BLaER1 treated with 17β-estradiol and CSF1 and Interleukin-3, amounts not matched to agents 10 nM and 100 nM (cell line): ENCODE results near the gene EBNA1BP2.
A peak's percentile ranks its signal among the peaks of the same experiment; 100 is the strongest.

Source experiments
- H3K27ac ChIP-seq, 11 experiments: shearing (Covaris generic); formaldehyde crosslinking; 2 replicates each; pipeline ENCODE4 v1.8.1; 2022
- H3K27me3 ChIP-seq, 11 experiments: shearing (Covaris generic); formaldehyde crosslinking; 2 replicates each; pipeline ENCODE4 v1.8.1; 2022
- H3K36me3 ChIP-seq, 11 experiments: shearing (Covaris generic); formaldehyde crosslinking; 2 replicates each; pipeline ENCODE4 v1.8.1; 2022
- H3K4me1 ChIP-seq, 10 experiments: shearing (Covaris generic); formaldehyde crosslinking; 2 replicates each; pipeline ENCODE4 v1.8.1; 2022
- H3K4me2 ChIP-seq, 11 experiments: shearing (Covaris generic); formaldehyde crosslinking; 2 replicates each; pipeline ENCODE4 v1.8.1; 2022
- H3K4me3 ChIP-seq, 10 experiments: shearing (Covaris generic); formaldehyde crosslinking; 2 replicates each; pipeline ENCODE4 v1.8.1; 2022
- H3K9ac ChIP-seq, 11 experiments: shearing (Covaris generic); formaldehyde crosslinking; 2 replicates each; pipeline ENCODE4 v1.8.1; 2022
- H3K9me3 ChIP-seq, 11 experiments: shearing (Covaris generic); formaldehyde crosslinking; replicated peaks in 1 of 11; 2 replicates each; pipeline ENCODE4 v1.8.1; 2022
- H4K20me1 ChIP-seq, 11 experiments: shearing (Covaris generic); formaldehyde crosslinking; 2 replicates each; pipeline ENCODE4 v1.8.1; 2022
- Cebpa-rat ChIP-seq, 11 experiments: shearing (Covaris generic); IDR thresholded peaks; 2 replicates each; pipeline ENCODE4 v1.8.1; 2022

EBNA1BP2 gene

GRCh38 chr1:43184388-43184787 lies 12.3 kb upstream of the EBNA1BP2 start:
- no peaks in the 10 kb centered on the region for H3K36me3 ChIP-seq
- H3K27ac ChIP-seq = no peak overlapping the region
- H4K20me1 ChIP-seq = no peaks in the 10 kb centered on the region
- no peak overlapping the region for H3K9ac ChIP-seq
- peaks cover 0 to 14% (median 11%) of the 10 kb centered on the region in 10 experiments; a peak in 15 of 20 replicates for H3K4me1 ChIP-seq
- no peak for TF ChIP-seq Cebpa-rat (IDR thresholded peaks at IDR 0.05)
- H3K4me3 ChIP-seq = no peak overlapping the region
- H3K9me3 ChIP-seq = no peaks in the 10 kb centered on the region
- no peak overlapping the region for H3K4me2 ChIP-seq
- H3K27me3 ChIP-seq = no peaks in the 10 kb centered on the region

- Histone ChIP-seq H3K27ac (no peak overlapping the region), H3K9ac (no peak overlapping the region), H4K20me1 (no peaks in the 10 kb centered on the region), H3K36me3 (no peaks in the 10 kb centered on the region), H3K9me3 (no peaks in the 10 kb centered on the region), H3K4me3 (no peak overlapping the region), H3K4me2 (no peak overlapping the region), H3K27me3 (no peaks in the 10 kb centered on the region), H3K4me1 (peaks cover 0 to 2% (median 0%) of the 10 kb centered on the region in 10 experiments; a peak in 1 of 20 replicates)
- TF ChIP-seq Cebpa-rat (IDR thresholded peaks at IDR 0.05) = no peak
These were observed 5.6 kb upstream of the EBNA1BP2 start for GRCh38 chr1:43177691-43178090.

GRCh38 chr1:43174873-43175272 lies 2.8 kb upstream of the EBNA1BP2 start:
- Histone ChIP-seq H3K4me2 (no peak overlapping the region), H3K9me3 (no peaks in the 10 kb centered on the region), H3K27me3 (no peaks in the 10 kb centered on the region), H3K4me3 (no peak overlapping the region), H3K36me3 (peaks cover 6 to 13% (median 10%) of the 10 kb centered on the region in 11 experiments), H3K4me1 (peaks cover 15 to 19% (median 17%) of the 10 kb centered on the region in 10 experiments), H4K20me1 (peaks cover 0 to 17% (median 0%) of the 10 kb centered on the region in 11 experiments; a peak in 9 of 22 replicates), H3K27ac (no peak overlapping the region), H3K9ac (no peak overlapping the region)
- TF ChIP-seq Cebpa-rat (IDR thresholded peaks at IDR 0.05) = no peak

GRCh38 chr1:43172527-43172972 lies 460 bp upstream of the EBNA1BP2 start:
- peak overlapping the region in 6 of 11 experiments; percentile 72 to 86 (median 84); a peak in 11 of 22 replicates for H3K27ac ChIP-seq
- peak overlapping the region; percentile 81 to 89 (median 84); a peak in 16 of 22 replicates for H3K9ac ChIP-seq
- no peaks in the 10 kb centered on the region for H3K9me3 ChIP-seq
- peak overlapping the region in 10 of 11 experiments; percentile 25 to 91 (median 70); a peak in 14 of 22 replicates for H3K4me2 ChIP-seq
- peaks cover 16 to 24% (median 21%) of the 10 kb centered on the region in 10 experiments for H3K4me1 ChIP-seq
- peaks cover 0 to 40% (median 14%) of the 10 kb centered on the region in 11 experiments; a peak in 10 of 22 replicates for H4K20me1 ChIP-seq
- H3K36me3 ChIP-seq = peaks cover 29 to 37% (median 34%) of the 10 kb centered on the region in 11 experiments
- TF ChIP-seq Cebpa-rat (IDR thresholded peaks at IDR 0.05) = no peak
- H3K4me3 ChIP-seq = peak overlapping the region; percentile 75 to 95 (median 87)
- H3K27me3 ChIP-seq = no peaks in the 10 kb centered on the region

- Histone ChIP-seq H3K4me1 (peaks cover 16 to 24% (median 21%) of the 10 kb centered on the region in 10 experiments), H3K4me2 (peak overlapping the region; percentile 83 to 99 (median 94)), H4K20me1 (peaks cover 0 to 52% (median 18%) of the 10 kb centered on the region in 11 experiments; a peak in 12 of 22 replicates), H3K27me3 (no peaks in the 10 kb centered on the region), H3K27ac (peak overlapping the region; percentile 39 to 89 (median 82); a peak in 21 of 22 replicates), H3K9me3 (no peaks in the 10 kb centered on the region), H3K36me3 (peaks cover 40 to 48% (median 45%) of the 10 kb centered on the region in 11 experiments), H3K4me3 (peak overlapping the region; percentile 75 to 95 (median 87)), H3K9ac (peak overlapping the region; percentile 81 to 89 (median 84))
- no peak for TF ChIP-seq Cebpa-rat (IDR thresholded peaks at IDR 0.05)
These were observed 696 bp downstream of the EBNA1BP2 start for GRCh38 chr1:43171312-43171875.

GRCh38 chr1:43165765-43166164 lies 6.3 kb downstream of the EBNA1BP2 start:
- H4K20me1 ChIP-seq = peaks cover 0 to 64% (median 19%) of the 10 kb centered on the region in 11 experiments; a peak in 14 of 22 replicates
- no peak overlapping the region for H3K4me3 ChIP-seq
- peaks cover 8 to 15% (median 13%) of the 10 kb centered on the region in 10 experiments; a peak in 19 of 20 replicates for H3K4me1 ChIP-seq
- no peak overlapping the region for H3K4me2 ChIP-seq
- TF ChIP-seq Cebpa-rat (IDR thresholded peaks at IDR 0.05) = no peak
- H3K9me3 ChIP-seq = no peaks in the 10 kb centered on the region
- no peaks in the 10 kb centered on the region for H3K27me3 ChIP-seq
- no peak overlapping the region for H3K27ac ChIP-seq
- H3K9ac ChIP-seq = no peak overlapping the region; a peak in 1 of 22 replicates
- peaks cover 64 to 96% (median 90%) of the 10 kb centered on the region in 11 experiments for H3K36me3 ChIP-seq

GRCh38 chr1:43165162-43165561 lies 6.9 kb downstream of the EBNA1BP2 start:
- Histone ChIP-seq H3K27me3 (no peaks in the 10 kb centered on the region), H3K36me3 (peaks cover 60 to 90% (median 85%) of the 10 kb centered on the region in 11 experiments)

GRCh38 chr1:43156026-43156425 lies 16.1 kb downstream of the EBNA1BP2 start:
- TF ChIP-seq Cebpa-rat (IDR thresholded peaks at IDR 0.05) = no peak

More at GRCh38 chr1:43165162-43165561, 6.9 kb downstream of the EBNA1BP2 start:
- Histone ChIP-seq H3K9me3 (no peaks in the 10 kb centered on the region), H3K4me1 (peaks cover 2 to 9% (median 7%) of the 10 kb centered on the region in 10 experiments; a peak in 18 of 20 replicates), H3K4me2 (no peak overlapping the region), H3K4me3 (no peak overlapping the region), H4K20me1 (peaks cover 0 to 58% (median 19%) of the 10 kb centered on the region in 11 experiments; a peak in 14 of 22 replicates), H3K27ac (no peak overlapping the region), H3K9ac (no peak overlapping the region)
- TF ChIP-seq Cebpa-rat (IDR thresholded peaks at IDR 0.05) = no peak

GRCh38 chr1:43153443-43153842 lies 18.6 kb downstream of the EBNA1BP2 start:
- Histone ChIP-seq H3K4me2 (peak overlapping the region in 4 of 11 experiments; percentile 21 to 44 (median 26); a peak in 4 of 22 replicates), H3K9ac (no peak overlapping the region), H4K20me1 (no peaks in the 10 kb centered on the region), H3K4me3 (no peak overlapping the region), H3K4me1 (peaks cover 0 to 20% (median 9%) of the 10 kb centered on the region in 10 experiments; a peak in 13 of 20 replicates), H3K27ac (peak overlapping the region in 2 of 11 experiments; percentile 2 to 11; a peak in 1 of 22 replicates), H3K27me3 (no peaks in the 10 kb centered on the region), H3K9me3 (no peaks in the 10 kb centered on the region), H3K36me3 (no peaks in the 10 kb centered on the region)
- TF ChIP-seq Cebpa-rat (IDR thresholded peaks at IDR 0.05) = no peak

More at GRCh38 chr1:43156026-43156425, 16.1 kb downstream of the EBNA1BP2 start:
- Histone ChIP-seq H4K20me1 (no peaks in the 10 kb centered on the region), H3K9ac (no peak overlapping the region), H3K4me3 (no peak overlapping the region), H3K4me2 (no peak overlapping the region), H3K36me3 (no peaks in the 10 kb centered on the region), H3K27ac (no peak overlapping the region), H3K9me3 (0 out of 22 replicates have a peak, but pooled peaks cover 0 to 7% (median 0%) of the 10 kb centered on the region in 11 experiments), H3K27me3 (no peaks in the 10 kb centered on the region), H3K4me1 (peaks cover 0 to 20% (median 9%) of the 10 kb centered on the region in 10 experiments; a peak in 13 of 20 replicates)
